Thoracic aorta (tissue), 2 donors: Measurements from ENCODE around the gene SLC5A1. TPM values are rescaled to one million over a fixed set of nuclear protein-coding genes. Genes with fewer than 3 reads are reported as not detected.
"Not testable (repeated sequence)": the region's sequence is repeated elsewhere in the genome, so short reads cannot be mapped to it uniquely, and the experiment has no call there.

Experiments
- ATAC-seq: fragments of 150-250 bp; one replicate; pipeline ENCODE4 v1.8.0; 2017; ENCODE audit warnings: low read depth; ENCODE audit not compliant: insufficient number of reproducible peaks, low FRiP score
- DNase-seq: peaks from one replicate; pipeline ENCODE4 v3.0.0-alpha.2; 2020; ENCODE audit warnings: low spot score
- H3K27ac ChIP-seq, 2 donors: fragments of 200-600 bp; sonication (generic); 1 replicate in 1 of 2; 2 replicates in 1 of 2; pipeline ENCODE4 v1.5.1; 2016; ENCODE audit warnings: mild to moderate bottlenecking in 2 of 2, moderate library complexity in 2 of 2
- H3K27me3 ChIP-seq: fragments of 200-600 bp; sonication (generic); replicated peaks from 2 replicates; pipeline ENCODE4 v1.6.0; 2016; ENCODE audit warnings: mild to moderate bottlenecking; ENCODE audit not compliant: insufficient read depth
- H3K36me3 ChIP-seq: fragments of 200-600 bp; sonication (generic); one replicate; pipeline ENCODE4 v1.5.1; 2016
- H3K4me1 ChIP-seq, 2 donors: fragments of 200-600 bp; sonication (generic); 1 replicate in 1 of 2; 2 replicates in 1 of 2; pipeline versions ENCODE4 v1.5.1 to v1.6.0; 2016; ENCODE audit warnings: low read depth in 2 of 2, mild to moderate bottlenecking in 1 of 2; ENCODE audit not compliant: control insufficient read depth in 1 of 2
- H3K4me3 ChIP-seq: fragments of 200-600 bp; sonication (generic); 2 replicates; pipeline ENCODE4 v1.5.1; 2016; ENCODE audit warnings: mild to moderate bottlenecking
- H3K9me3 ChIP-seq: fragments of 200-600 bp; sonication (generic); 2 replicates; pipeline ENCODE4 v1.5.1; 2016
- total RNA-seq, 2 donors: library from RNA; depleted of rRNA; stranded (reverse); fragments of >200 nt; gene quantifications; one replicate each; pipeline versions ENCODE4 v1.1.0 to v1.2.3, GENCODE V29; 2016
- TF ChIP-seq, protein P1 (sequence below): fragments of 200-600 bp; sonication (generic); IDR thresholded peaks from one replicate; pipeline ENCODE4 v1.5.1; 2019; ENCODE audit warnings: antibody characterized with exemption

SLC5A1 gene
- total RNA-seq, 2 donors from 2014 or later, result not detected

DNA sequence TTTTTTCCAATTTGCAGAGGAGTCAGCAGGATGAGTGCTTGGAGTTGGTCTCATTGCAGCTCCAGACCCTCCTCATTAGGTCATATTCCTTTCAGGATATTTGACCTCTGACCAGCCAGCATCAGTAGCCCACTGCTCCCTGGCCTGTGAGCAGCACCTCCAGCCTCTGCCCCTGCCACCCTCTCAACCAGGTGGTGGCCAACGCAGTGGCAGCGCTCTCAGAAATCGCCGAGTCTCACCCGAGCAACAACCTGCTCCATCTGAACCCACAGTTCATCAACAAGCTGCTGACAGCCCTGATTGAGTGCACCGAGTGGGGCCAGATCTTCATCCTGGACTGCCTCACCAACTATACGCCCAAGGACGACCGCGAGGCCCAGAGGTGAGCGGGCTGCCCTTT is 89.1 kb downstream of the SLC5A1 start:
- TF ChIP-seq, protein P1, sequence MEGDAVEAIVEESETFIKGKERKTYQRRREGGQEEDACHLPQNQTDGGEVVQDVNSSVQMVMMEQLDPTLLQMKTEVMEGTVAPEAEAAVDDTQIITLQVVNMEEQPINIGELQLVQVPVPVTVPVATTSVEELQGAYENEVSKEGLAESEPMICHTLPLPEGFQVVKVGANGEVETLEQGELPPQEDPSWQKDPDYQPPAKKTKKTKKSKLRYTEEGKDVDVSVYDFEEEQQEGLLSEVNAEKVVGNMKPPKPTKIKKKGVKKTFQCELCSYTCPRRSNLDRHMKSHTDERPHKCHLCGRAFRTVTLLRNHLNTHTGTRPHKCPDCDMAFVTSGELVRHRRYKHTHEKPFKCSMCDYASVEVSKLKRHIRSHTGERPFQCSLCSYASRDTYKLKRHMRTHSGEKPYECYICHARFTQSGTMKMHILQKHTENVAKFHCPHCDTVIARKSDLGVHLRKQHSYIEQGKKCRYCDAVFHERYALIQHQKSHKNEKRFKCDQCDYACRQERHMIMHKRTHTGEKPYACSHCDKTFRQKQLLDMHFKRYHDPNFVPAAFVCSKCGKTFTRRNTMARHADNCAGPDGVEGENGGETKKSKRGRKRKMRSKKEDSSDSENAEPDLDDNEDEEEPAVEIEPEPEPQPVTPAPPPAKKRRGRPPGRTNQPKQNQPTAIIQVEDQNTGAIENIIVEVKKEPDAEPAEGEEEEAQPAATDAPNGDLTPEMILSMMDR, result no peak
- Histone ChIP-seq H3K27ac (no peak overlapping the region), H3K27me3 (no peaks in the 10 kb centered on the region), H3K36me3 (no peaks in the 10 kb centered on the region), H3K9me3 (no peaks in the 10 kb centered on the region), H3K4me1 (no peaks in the 10 kb centered on the region), H3K4me3 (no peak overlapping the region)
- DNase-seq (no peak), ATAC-seq (no peak)

DNA sequence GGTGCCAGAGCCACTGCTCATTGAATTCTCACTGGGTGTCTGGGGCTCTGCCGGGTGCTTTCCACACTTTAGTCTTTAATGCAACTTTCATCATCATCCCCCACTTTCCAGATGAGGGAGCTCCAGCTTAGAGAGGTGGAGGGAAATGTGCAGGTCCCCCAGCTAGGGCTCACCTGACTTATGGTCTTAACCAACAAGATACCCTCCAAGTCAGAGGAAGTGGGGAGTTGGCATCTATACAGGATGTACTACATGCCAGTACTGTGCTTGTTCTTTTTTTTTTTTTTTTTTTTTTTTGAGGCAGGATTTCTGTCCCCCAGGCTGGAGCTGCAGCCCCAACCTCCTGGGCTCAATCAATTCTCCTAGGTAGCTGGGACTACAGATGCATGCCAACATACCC is 89.7 kb downstream of the SLC5A1 start:
- Histone ChIP-seq H3K27me3 (no peaks in the 10 kb centered on the region), H3K4me3 (no peak overlapping the region), H3K9me3 (no peaks in the 10 kb centered on the region), H3K27ac (no peak overlapping the region), H3K4me1 (no peaks in the 10 kb centered on the region), H3K36me3 (no peaks in the 10 kb centered on the region)
- ATAC-seq, result no peak
- TF ChIP-seq, protein P1, result no peak
- DNase-seq, result no peak

DNA sequence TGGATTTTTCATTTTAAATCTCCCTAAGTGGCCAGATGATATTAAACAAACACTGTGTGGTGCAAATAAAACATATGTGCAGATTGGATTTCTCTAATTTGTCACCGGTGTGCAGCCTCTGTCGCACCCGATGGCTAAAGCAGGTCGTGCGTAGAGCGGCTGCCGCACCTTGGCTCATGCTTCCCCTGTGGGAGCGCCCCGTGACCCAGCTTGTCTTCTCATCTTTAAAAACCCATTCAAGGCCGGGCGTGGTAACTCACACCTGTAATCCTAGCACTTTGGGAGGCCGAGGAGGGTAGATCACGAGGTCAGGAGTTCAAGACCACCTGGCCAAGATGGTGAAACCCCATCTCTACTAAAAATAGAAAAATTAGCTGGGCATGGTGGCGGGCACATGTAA is 91.7 kb downstream of the SLC5A1 start:
- not testable (repeated sequence) for H3K9me3 ChIP-seq, H3K27me3 ChIP-seq, H3K4me3 ChIP-seq, DNase-seq, H3K4me1 ChIP-seq, H3K27ac ChIP-seq, H3K36me3 ChIP-seq, ATAC-seq

DNA sequence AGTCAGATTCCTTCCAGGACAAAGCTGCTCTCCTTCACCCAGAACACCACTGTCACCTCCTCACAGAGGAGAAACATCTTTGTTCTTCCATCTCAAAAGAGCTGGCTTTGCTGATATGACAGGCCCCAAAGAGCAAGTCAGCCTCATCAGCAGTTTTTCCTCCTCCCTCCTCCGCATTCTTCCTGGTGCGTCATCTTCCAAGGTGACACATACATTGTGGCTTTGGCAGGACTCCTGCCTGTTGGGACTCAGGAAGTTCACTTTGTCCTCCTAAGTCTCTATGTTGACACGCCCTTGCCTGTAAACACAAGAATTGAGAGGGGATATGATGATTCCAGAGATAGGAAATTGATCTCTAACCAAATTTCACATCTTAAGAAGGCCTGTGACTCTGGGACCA is 92.9 kb downstream of the SLC5A1 start:
- not testable (repeated sequence) for H3K27me3 ChIP-seq, DNase-seq, H3K4me1 ChIP-seq, H3K9me3 ChIP-seq, H3K4me3 ChIP-seq, ATAC-seq, H3K36me3 ChIP-seq, H3K27ac ChIP-seq

DNA sequence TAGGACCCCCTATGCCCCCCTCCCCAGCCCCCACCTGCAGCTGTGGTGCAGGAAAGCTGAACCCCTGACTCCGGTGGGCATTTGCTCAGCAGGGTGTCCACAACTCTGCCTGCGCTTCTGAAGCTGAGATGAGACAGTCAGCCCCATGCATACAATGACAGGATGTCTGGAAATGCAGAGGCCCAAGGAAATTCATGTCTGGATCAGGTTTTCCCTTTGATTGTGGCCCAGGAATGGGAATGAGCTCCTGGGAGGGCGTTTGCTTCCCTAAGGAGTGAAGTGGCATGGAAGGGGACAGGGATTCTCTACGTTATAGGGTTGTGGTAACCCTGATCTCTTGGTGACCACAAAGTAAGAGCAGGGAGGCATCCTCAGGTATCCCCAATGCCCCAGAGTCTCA is 93.8 kb downstream of the SLC5A1 start:
- not testable (repeated sequence) for ATAC-seq

DNA sequence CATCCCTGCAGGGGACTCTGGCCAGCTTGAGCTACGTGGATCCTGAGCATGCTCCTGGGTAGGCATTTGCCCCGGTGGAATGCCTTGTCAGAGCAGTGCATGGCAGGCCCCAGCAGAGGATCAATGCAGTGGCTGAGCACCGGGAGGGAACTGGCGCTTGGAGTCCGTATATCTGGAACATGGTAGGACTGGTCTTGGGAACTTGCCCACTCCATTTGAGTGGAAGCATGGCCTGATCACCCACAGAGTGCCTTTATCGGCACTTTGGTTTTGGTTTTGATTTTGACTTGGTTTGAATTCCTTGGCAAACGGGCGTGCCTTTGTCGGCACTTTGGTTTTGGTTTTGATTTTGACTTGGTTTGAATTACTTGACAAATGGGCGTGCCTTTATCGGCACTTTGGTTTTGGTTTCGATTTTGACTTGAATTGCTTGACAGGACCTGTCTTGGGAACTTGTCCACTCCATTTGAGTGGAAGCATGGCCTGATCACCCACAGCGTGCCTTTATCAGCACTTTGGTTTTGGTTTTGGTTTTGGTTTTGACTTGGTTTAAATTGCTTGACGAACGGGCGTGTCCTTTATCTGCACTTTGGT is 94.8 kb downstream of the SLC5A1 start:
- H3K4me1 ChIP-seq, DNase-seq, H3K27me3 ChIP-seq, H3K27ac ChIP-seq, ATAC-seq, H3K9me3 ChIP-seq, H3K36me3 ChIP-seq: not testable (repeated sequence)
- H3K4me3 ChIP-seq, result peak overlapping the region; percentile 30

More for the DNA sequence above, 93.8 kb downstream of the SLC5A1 start:
- H3K27me3 ChIP-seq, H3K9me3 ChIP-seq, DNase-seq, H3K36me3 ChIP-seq, H3K27ac ChIP-seq, H3K4me3 ChIP-seq, H3K4me1 ChIP-seq: not testable (repeated sequence)

DNA sequence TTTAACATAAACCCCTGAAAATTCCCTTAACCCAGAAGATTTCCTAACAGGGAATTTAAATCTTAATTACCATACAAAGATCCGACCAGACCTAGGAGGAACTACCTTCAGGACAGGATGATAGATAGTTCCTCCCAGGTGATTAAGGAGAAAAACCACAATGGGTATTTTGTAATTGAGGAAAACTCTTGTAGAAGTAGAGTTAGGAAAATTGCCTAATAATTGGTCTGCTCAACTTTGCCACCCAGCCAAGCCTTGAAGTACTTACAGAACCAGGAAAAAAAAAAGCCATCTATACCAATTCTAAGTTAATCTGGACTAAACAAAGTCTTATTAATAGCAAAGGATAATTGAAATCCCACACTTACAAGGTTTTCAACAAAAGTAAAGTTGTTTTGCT is 95.5 kb downstream of the SLC5A1 start:
- DNase-seq, H3K9me3 ChIP-seq, ATAC-seq, H3K27ac ChIP-seq, H3K27me3 ChIP-seq, H3K36me3 ChIP-seq, H3K4me1 ChIP-seq: not testable (repeated sequence)
- peak overlapping the region; percentile 30 for H3K4me3 ChIP-seq

DNA sequence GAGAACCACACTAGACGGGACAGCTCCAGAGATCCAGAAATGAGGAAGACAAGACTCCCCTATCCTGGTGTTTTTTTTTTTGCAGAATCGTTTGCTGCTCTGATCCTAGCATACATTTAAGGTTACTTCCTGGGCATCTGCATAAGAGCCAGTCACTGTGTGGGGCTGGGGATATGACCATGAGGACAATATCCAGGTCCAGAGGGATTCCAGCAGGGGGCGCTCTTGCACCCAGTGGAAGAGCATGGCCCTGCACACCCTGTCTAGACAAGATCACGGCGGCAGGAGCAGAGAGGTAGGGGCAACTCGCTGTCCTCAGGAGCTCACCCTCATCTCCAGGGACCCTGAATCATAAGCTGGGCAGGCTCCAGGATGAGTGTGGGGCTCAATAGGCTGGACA is 97.6 kb downstream of the SLC5A1 start:
- not testable (repeated sequence) for H3K9me3 ChIP-seq, H3K4me1 ChIP-seq, H3K27me3 ChIP-seq, H3K4me3 ChIP-seq, ATAC-seq, DNase-seq, H3K36me3 ChIP-seq, H3K27ac ChIP-seq
